Measurements from ENCODE around the gene P2RX6.

The P2RX6 gene

GRCh38 chr22:20982563-20982882, 32.4 kb upstream of the P2RX6 start:
- TF ChIP-seq EZH2phosphoT487 (IDR thresholded peaks at IDR 0.05; ENCODE audit: borderline replicate concordance) (no peak), CTCF (conservative IDR thresholded peaks at IDR 0.05; ENCODE audit: low read length) (no peak)
- peak overlapping the region; percentile 99 for H3K4me2 ChIP-seq (ENCODE audit: low read depth, low read length, poor library complexity, severe bottlenecking)

GRCh38 chr22:20983081-20983771, 31.7 kb upstream of the P2RX6 start:
- Histone ChIP-seq H3F3A (ENCODE audit: low read depth) (no peaks in the 10 kb centered on the region), H3K9me2 (replicated peaks; ENCODE audit: low read depth, low read length) (no peaks in the 10 kb centered on the region), H3K9ac (ENCODE audit: low read depth, low read length, poor library complexity, severe bottlenecking) (peak overlapping the region; percentile 98), H2AFZ (ENCODE audit: low read length) (peak overlapping the region; percentile 97; the same call in 1 of the 2 replicates), H3K4me1 (ENCODE audit: insufficient read depth, low read length, poor library complexity, severe bottlenecking) (peaks cover 15% of the 10 kb centered on the region), H3K4me3 (ENCODE audit: low read length, poor library complexity, severe bottlenecking) (peak overlapping the region; percentile 97), H3K4me2 (ENCODE audit: low read depth, low read length, poor library complexity, severe bottlenecking) (peak overlapping the region; percentile 99), H3K9me3 (ENCODE audit: insufficient read depth, low read depth, low read length) (no peaks in the 10 kb centered on the region), H4K20me1 (ENCODE audit: insufficient read depth, low read length, poor library complexity, severe bottlenecking) (no peaks in the 10 kb centered on the region), H3K27me3 (ENCODE audit: insufficient read depth, low read length, poor library complexity, severe bottlenecking) (no peaks in the 10 kb centered on the region), H3K36me3 (ENCODE audit: insufficient read depth, low read length) (no peaks in the 10 kb centered on the region), H3K79me2 (ENCODE audit: insufficient read depth, low read length) (peaks cover 14% of the 10 kb centered on the region; the same call in 1 of the 2 replicates)
- TF ChIP-seq CTCF (conservative IDR thresholded peaks at IDR 0.05; ENCODE audit: low read length) (no peak), EZH2phosphoT487 (IDR thresholded peaks at IDR 0.05; ENCODE audit: borderline replicate concordance) (no peak)

More at GRCh38 chr22:20982563-20982882, 32.4 kb upstream of the P2RX6 start:
- Histone ChIP-seq H3F3A (ENCODE audit: low read depth) (no peaks in the 10 kb centered on the region), H3K79me2 (ENCODE audit: insufficient read depth, low read length) (peaks cover 14% of the 10 kb centered on the region; the same call in 1 of the 2 replicates), H2AFZ (ENCODE audit: low read length) (peak overlapping the region; percentile 97), H3K36me3 (ENCODE audit: insufficient read depth, low read length) (no peaks in the 10 kb centered on the region), H3K9me3 (ENCODE audit: insufficient read depth, low read depth, low read length) (no peaks in the 10 kb centered on the region), H3K9me2 (replicated peaks; ENCODE audit: low read depth, low read length) (no peaks in the 10 kb centered on the region), H3K4me1 (ENCODE audit: insufficient read depth, low read length, poor library complexity, severe bottlenecking) (peaks cover 15% of the 10 kb centered on the region), H4K20me1 (ENCODE audit: insufficient read depth, low read length, poor library complexity, severe bottlenecking) (no peaks in the 10 kb centered on the region), H3K27me3 (ENCODE audit: insufficient read depth, low read length, poor library complexity, severe bottlenecking) (no peaks in the 10 kb centered on the region), H3K4me3 (ENCODE audit: low read length, poor library complexity, severe bottlenecking) (peak overlapping the region; percentile 97), H3K9ac (ENCODE audit: low read depth, low read length, poor library complexity, severe bottlenecking) (peak overlapping the region; percentile 98)

- H3K4me3 ChIP-seq (ENCODE audit: low read length, poor library complexity, severe bottlenecking): no peak overlapping the region
- no peaks in the 10 kb centered on the region for H3K9me2 ChIP-seq (replicated peaks; ENCODE audit: low read depth, low read length)
- no peak for TF ChIP-seq CTCF (conservative IDR thresholded peaks at IDR 0.05; ENCODE audit: low read length)
- no peak for TF ChIP-seq EZH2phosphoT487 (IDR thresholded peaks at IDR 0.05; ENCODE audit: borderline replicate concordance)
Measured at GRCh38 chr22:20985720-20986119, 29.2 kb upstream of the P2RX6 start.

More at GRCh38 chr22:20985720-20986119, 29.2 kb upstream of the P2RX6 start:
- Histone ChIP-seq H3K4me1 (ENCODE audit: insufficient read depth, low read length, poor library complexity, severe bottlenecking) (peaks cover 23% of the 10 kb centered on the region), H3K9me3 (ENCODE audit: insufficient read depth, low read depth, low read length) (no peaks in the 10 kb centered on the region), H2AFZ (ENCODE audit: low read length) (no peak overlapping the region), H3K79me2 (ENCODE audit: insufficient read depth, low read length) (peaks cover 14% of the 10 kb centered on the region; the same call in 1 of the 2 replicates), H3F3A (ENCODE audit: low read depth) (no peaks in the 10 kb centered on the region), H3K4me2 (ENCODE audit: low read depth, low read length, poor library complexity, severe bottlenecking) (no peak overlapping the region), H3K27me3 (ENCODE audit: insufficient read depth, low read length, poor library complexity, severe bottlenecking) (no peaks in the 10 kb centered on the region), H3K9ac (ENCODE audit: low read depth, low read length, poor library complexity, severe bottlenecking) (no peak overlapping the region), H3K36me3 (ENCODE audit: insufficient read depth, low read length) (no peaks in the 10 kb centered on the region), H4K20me1 (ENCODE audit: insufficient read depth, low read length, poor library complexity, severe bottlenecking) (no peaks in the 10 kb centered on the region)

All from Loucy (cell line).